ENCODE results near the gene TXN2. TPM values are rescaled to one million over a fixed set of nuclear protein-coding genes. Genes with fewer than 3 reads are reported as not detected.

TXN2 gene
- total and polyA plus RNA-seq, 2 of the 4 experiments (the other 2 are of a cell fraction): 49.6 to 166 TPM

- TF ChIP-seq CEBPB (IDR thresholded peaks at IDR 0.05; ENCODE audit: low read depth, low read length) (no peak), RCOR1 (IDR thresholded peaks at IDR 0.05; ENCODE audit: insufficient replicate concordance, low read length) (no peak), MAZ (IDR thresholded peaks at IDR 0.05; ENCODE audit: borderline replicate concordance, low read depth, low read length) (no peak)
- TF ChIP-seq, protein P1, sequence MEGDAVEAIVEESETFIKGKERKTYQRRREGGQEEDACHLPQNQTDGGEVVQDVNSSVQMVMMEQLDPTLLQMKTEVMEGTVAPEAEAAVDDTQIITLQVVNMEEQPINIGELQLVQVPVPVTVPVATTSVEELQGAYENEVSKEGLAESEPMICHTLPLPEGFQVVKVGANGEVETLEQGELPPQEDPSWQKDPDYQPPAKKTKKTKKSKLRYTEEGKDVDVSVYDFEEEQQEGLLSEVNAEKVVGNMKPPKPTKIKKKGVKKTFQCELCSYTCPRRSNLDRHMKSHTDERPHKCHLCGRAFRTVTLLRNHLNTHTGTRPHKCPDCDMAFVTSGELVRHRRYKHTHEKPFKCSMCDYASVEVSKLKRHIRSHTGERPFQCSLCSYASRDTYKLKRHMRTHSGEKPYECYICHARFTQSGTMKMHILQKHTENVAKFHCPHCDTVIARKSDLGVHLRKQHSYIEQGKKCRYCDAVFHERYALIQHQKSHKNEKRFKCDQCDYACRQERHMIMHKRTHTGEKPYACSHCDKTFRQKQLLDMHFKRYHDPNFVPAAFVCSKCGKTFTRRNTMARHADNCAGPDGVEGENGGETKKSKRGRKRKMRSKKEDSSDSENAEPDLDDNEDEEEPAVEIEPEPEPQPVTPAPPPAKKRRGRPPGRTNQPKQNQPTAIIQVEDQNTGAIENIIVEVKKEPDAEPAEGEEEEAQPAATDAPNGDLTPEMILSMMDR (conservative IDR thresholded peaks at IDR 0.05; ENCODE audit: low read depth, low read length): no peak
Observed at GRCh38 chr22:36464715-36465231, 16.7 kb downstream of the TXN2 start (continued).

All from IMR-90 (cell line).